ENCODE results near the gene ABHD17A. TPM values are rescaled to one million over a fixed set of nuclear protein-coding genes. Genes with fewer than 3 reads are reported as not detected.
A peak's percentile ranks its signal among the peaks of the same experiment; 100 is the strongest.

ABHD17A gene
- total and polyA plus RNA-seq, 4 donors = 68.8 to 110 (median 91.0) TPM

DNA sequence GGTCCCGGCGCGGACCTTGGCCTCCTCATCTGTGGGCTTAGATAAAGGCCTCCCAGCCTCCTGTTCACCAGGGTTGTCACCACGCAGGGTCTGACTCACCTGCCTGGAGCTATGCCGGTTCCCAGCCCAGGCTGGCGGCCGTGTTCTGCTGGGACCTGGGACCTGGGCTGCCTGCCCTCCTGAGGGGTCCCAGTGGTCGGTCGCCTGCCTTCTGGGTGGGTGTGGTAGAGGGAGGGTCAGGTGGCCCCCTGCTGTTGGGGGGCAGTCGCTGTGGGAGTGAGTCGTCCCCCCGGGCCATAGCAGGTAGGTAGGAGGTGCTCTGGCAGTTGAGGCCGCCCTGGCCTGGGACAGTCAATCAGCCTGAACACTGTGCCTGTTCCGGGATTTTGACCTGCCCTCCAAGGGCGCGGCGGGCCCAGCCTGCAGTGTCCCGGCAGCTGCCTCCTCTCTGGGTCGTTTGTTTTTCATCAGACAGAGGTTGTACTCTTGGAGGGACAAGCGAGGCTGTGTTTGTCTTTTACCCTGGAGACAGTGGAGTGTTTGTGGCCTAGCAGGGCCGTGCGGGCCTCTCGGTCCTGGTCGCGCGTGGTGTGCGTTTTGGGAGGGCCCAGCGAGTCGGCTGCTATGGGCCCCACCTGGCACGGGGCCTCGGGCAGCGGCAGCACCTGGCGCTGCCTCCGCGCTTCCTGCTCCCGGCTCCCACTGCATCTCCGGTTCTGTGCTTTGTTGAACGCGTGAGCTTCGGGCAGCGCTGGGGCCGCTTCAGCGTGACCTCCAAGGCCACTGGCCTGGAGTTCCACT lies 22.5 kb upstream of the ABHD17A start:
- Histone ChIP-seq H3K9me3 (ENCODE audit: control insufficient read depth in 4 of 4, insufficient read depth in 3 of 4, low read length in 3 of 4) (no peaks in the 10 kb centered on the region), H3K27ac (ENCODE audit: low read depth in 1 of 2, low read length in 1 of 2) (peak overlapping the region in 1 of 2 donors; percentile 66), H3K9ac (ENCODE audit: insufficient read depth in 1 of 2, low read length in 2 of 2) (peak overlapping the region in 1 of 2 donors; percentile 11), H3K4me3 (no peak overlapping the region), H3K4me1 (ENCODE audit: control insufficient read depth in 5 of 5, insufficient read depth in 5 of 5, low read length in 5 of 5) (peaks cover 0 to 18% (median 2%) of the 10 kb centered on the region in 5 donors), H3K36me3 (ENCODE audit: control insufficient read depth in 4 of 4, insufficient read depth in 4 of 4, low read length in 4 of 4) (peaks cover 0 to 16% (median under 1%) of the 10 kb centered on the region in 4 donors), H3K27me3 (ENCODE audit: control insufficient read depth in 3 of 3, insufficient read depth in 3 of 3, low read length in 2 of 3) (no peaks in the 10 kb centered on the region)
- 67 to 80% methylated on average over 43 of the region's 43 CpGs for WGBS, 2 donors
- ATAC-seq (ENCODE audit: insufficient read depth, low FRiP score) (no peak), DNase-seq (no peak)
- TF ChIP-seq, protein P1, sequence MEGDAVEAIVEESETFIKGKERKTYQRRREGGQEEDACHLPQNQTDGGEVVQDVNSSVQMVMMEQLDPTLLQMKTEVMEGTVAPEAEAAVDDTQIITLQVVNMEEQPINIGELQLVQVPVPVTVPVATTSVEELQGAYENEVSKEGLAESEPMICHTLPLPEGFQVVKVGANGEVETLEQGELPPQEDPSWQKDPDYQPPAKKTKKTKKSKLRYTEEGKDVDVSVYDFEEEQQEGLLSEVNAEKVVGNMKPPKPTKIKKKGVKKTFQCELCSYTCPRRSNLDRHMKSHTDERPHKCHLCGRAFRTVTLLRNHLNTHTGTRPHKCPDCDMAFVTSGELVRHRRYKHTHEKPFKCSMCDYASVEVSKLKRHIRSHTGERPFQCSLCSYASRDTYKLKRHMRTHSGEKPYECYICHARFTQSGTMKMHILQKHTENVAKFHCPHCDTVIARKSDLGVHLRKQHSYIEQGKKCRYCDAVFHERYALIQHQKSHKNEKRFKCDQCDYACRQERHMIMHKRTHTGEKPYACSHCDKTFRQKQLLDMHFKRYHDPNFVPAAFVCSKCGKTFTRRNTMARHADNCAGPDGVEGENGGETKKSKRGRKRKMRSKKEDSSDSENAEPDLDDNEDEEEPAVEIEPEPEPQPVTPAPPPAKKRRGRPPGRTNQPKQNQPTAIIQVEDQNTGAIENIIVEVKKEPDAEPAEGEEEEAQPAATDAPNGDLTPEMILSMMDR (IDR thresholded peaks at IDR 0.05; ENCODE audit: control extremely low read depth, extremely low read depth) = no peak

DNA sequence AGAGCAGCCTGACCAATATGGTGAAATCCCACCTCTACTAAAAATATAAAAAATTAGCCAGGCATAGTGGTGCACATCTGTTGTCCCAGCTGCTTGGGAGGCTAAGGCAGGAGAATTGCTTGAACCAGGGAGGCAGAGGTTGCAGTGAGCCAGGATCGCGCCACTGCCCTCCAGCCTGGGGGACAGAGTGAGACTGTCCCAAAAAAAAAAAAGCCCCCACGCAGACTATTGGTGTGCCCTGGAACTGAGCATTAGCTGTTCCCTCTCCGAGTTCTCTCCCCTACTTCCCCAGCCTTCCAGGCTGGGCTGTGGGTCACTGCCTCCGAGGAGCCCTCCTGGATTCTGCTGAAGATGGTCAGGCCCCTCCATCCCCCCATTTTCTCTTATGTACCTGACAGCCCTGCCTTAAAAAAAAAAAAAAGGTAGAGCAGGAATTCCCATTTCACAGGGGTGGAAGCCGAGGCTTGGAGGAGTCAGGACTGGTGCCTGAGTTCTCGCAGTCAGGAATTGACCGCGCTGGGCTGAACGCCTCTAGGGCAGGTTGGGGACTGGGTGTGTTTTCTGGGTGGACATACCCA lies 21.8 kb upstream of the ABHD17A start:
- Histone ChIP-seq H3K9ac (ENCODE audit: insufficient read depth in 1 of 2, low read length in 2 of 2) (no peak overlapping the region), H3K27ac (ENCODE audit: low read depth in 1 of 2, low read length in 1 of 2) (peak overlapping the region in 1 of 2 donors; percentile 66), H3K36me3 (ENCODE audit: control insufficient read depth in 4 of 4, insufficient read depth in 4 of 4, low read length in 4 of 4) (peaks cover 0 to 9% (median 0%) of the 10 kb centered on the region in 4 donors), H3K4me3 (no peak overlapping the region), H3K9me3 (ENCODE audit: control insufficient read depth in 4 of 4, insufficient read depth in 3 of 4, low read length in 3 of 4) (no peaks in the 10 kb centered on the region), H3K4me1 (ENCODE audit: control insufficient read depth in 5 of 5, insufficient read depth in 5 of 5, low read length in 5 of 5) (peaks cover 0 to 18% (median 2%) of the 10 kb centered on the region in 5 donors), H3K27me3 (ENCODE audit: control insufficient read depth in 3 of 3, insufficient read depth in 3 of 3, low read length in 2 of 3) (no peaks in the 10 kb centered on the region)
- WGBS, 2 donors = 97% methylated on average over 10 of the region's 10 CpGs
- DNase-seq = no peak
- no peak for ATAC-seq (ENCODE audit: insufficient read depth, low FRiP score)
- TF ChIP-seq, protein P1 (IDR thresholded peaks at IDR 0.05; ENCODE audit: control extremely low read depth, extremely low read depth) = no peak

DNA sequence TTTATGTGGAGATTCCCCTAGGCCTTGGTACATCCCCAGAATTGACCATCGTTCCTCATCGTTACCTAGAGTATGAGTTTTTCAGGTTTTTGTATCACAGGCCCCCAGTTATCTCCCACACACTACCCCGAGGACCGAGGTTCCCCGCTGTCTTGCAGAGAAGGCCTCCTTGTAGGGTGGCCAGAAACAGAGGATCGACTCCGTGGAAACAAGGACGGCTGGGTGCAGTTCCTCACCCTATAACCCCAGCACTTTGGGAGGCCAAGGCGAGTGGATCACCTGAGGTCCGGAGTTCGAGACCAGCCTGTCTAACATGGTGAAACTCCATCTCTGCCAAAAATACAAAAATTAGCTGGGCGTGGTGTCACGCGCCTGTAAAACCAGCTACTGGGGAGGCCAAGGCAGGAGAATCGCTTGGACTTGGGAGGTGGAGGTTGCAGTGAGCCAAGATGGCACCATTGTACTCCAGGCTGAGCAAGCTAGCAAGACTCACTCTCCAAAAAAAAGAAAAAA lies 20.6 kb upstream of the ABHD17A start:
- DNase-seq (no peak), ATAC-seq (ENCODE audit: insufficient read depth, low FRiP score) (no peak)
- Histone ChIP-seq H3K4me3 (peak overlapping the region; percentile 80), H3K27me3 (ENCODE audit: control insufficient read depth in 3 of 3, insufficient read depth in 3 of 3, low read length in 2 of 3) (no peaks in the 10 kb centered on the region), H3K27ac (ENCODE audit: low read depth in 1 of 2, low read length in 1 of 2) (peak overlapping the region in 1 of 2 donors; percentile 92), H3K36me3 (ENCODE audit: control insufficient read depth in 4 of 4, insufficient read depth in 4 of 4, low read length in 4 of 4) (peaks cover 0 to 7% (median 0%) of the 10 kb centered on the region in 4 donors), H3K4me1 (ENCODE audit: control insufficient read depth in 5 of 5, insufficient read depth in 5 of 5, low read length in 5 of 5) (peaks cover 0 to 18% (median 2%) of the 10 kb centered on the region in 5 donors), H3K9ac (ENCODE audit: insufficient read depth in 1 of 2, low read length in 2 of 2) (peak overlapping the region in 1 of 2 donors; percentile 4), H3K9me3 (ENCODE audit: control insufficient read depth in 4 of 4, insufficient read depth in 3 of 4, low read length in 3 of 4) (no peaks in the 10 kb centered on the region)
- WGBS, 2 donors = 76 to 82% methylated on average over 15 of the region's 15 CpGs
- TF ChIP-seq, protein P1 (IDR thresholded peaks at IDR 0.05; ENCODE audit: control extremely low read depth, extremely low read depth) = no peak

Data from lung (tissue), 12 donors.